K562 (cell line): Measurements from ENCODE around the gene PLEKHA8. TPM values are rescaled to one million over a fixed set of nuclear protein-coding genes. Genes with fewer than 3 reads are reported as not detected.

ENCODE experiments used
- CCNT2 ChIP-seq: IDR thresholded peaks from 2 replicates; pipeline ENCODE4 v1.6.1; 2011; ENCODE audit warnings: borderline replicate concordance, low read depth, mild to moderate bottlenecking, moderate library complexity, mixed read lengths, low read length; ENCODE audit not compliant: insufficient read length; ENCODE audit errors: extremely low read depth
- CHD1 ChIP-seq: fragments of 200-600 bp; sonication (generic); IDR thresholded peaks from one replicate; pipeline ENCODE4 v1.6.1; 2012; ENCODE audit warnings: mild to moderate bottlenecking, moderate library complexity, low read length, inconsistent platforms
- DPF2 ChIP-seq: fragments of 450-650 bp; IDR thresholded peaks from 2 replicates; pipeline ENCODE4 v1.6.1; 2016
- FIP1L1 ChIP-seq: fragments of 200-400 bp; formaldehyde crosslinking; IDR thresholded peaks from 2 replicates; pipeline ENCODE4 v1.6.1; 2018; ENCODE audit warnings: mild to moderate bottlenecking, low read depth, low read length; ENCODE audit not compliant: poor library complexity, severe bottlenecking
- GABPA ChIP-seq: fragments of 200-800 bp; sonication (Bioruptor generic); conservative IDR thresholded peaks from 2 replicates; pipeline ENCODE4 v1.6.1; 2016; ENCODE audit warnings: low read depth, missing genetic modification characterization, missing compliant biosample characterization
- GATA2 ChIP-seq: sonication (generic); formaldehyde crosslinking; IDR thresholded peaks from 2 replicates; pipeline ENCODE4 v1.4.0; 2020; ENCODE audit warnings: mild to moderate bottlenecking, missing genetic modification reagents
- GTF2E2 ChIP-seq: fragments of 200-800 bp; sonication (Bioruptor generic); IDR thresholded peaks from 2 replicates; pipeline ENCODE4 v1.6.1; 2016; ENCODE audit warnings: missing genetic modification characterization, missing compliant biosample characterization
- HSF4 ChIP-seq: fragments of 250-450 bp; sonication (Bioruptor Pico); IDR thresholded peaks from 2 replicates; pipeline ENCODE4 v2.1.2; 2022; ENCODE audit warnings: mild to moderate bottlenecking, moderate library complexity, borderline replicate concordance
- KLF6 ChIP-seq: fragments of 250-450 bp; sonication (Bioruptor Pico); IDR thresholded peaks from 2 replicates; pipeline ENCODE4 v1.4.0; 2020; ENCODE audit warnings: mild to moderate bottlenecking, moderate library complexity, borderline replicate concordance
- MBD2 ChIP-seq: sonication (generic); IDR thresholded peaks from 2 replicates; pipeline ENCODE4 v1.6.1; 2016; ENCODE audit warnings: low read depth, borderline replicate concordance
- MTA2 ChIP-seq: fragments of 450-650 bp; IDR thresholded peaks from 2 replicates; pipeline ENCODE4 v1.6.1; 2016; ENCODE audit warnings: low read depth
- PTBP1 ChIP-seq: fragments of 200-400 bp; formaldehyde crosslinking; IDR thresholded peaks from 2 replicates; pipeline ENCODE4 v1.6.1; 2017; ENCODE audit warnings: low read depth, low read length
- RBM25 ChIP-seq: fragments of 200-400 bp; formaldehyde crosslinking; IDR thresholded peaks from 2 replicates; pipeline ENCODE4 v1.6.1; 2018; ENCODE audit warnings: low read length, low read depth, moderate library complexity; ENCODE audit not compliant: severe bottlenecking
- SAFB2 ChIP-seq: fragments of 200-400 bp; formaldehyde crosslinking; IDR thresholded peaks from 2 replicates; pipeline ENCODE4 v1.6.1; 2018; ENCODE audit warnings: borderline replicate concordance, low read length, low read depth, moderate library complexity; ENCODE audit not compliant: severe bottlenecking
- THRB ChIP-seq: fragments of 450-650 bp; formaldehyde crosslinking; conservative IDR thresholded peaks from 2 replicates; pipeline ENCODE4 v1.4.0; 2022; ENCODE audit warnings: mild to moderate bottlenecking, missing genetic modification characterization
- ZBED1 ChIP-seq: IDR thresholded peaks from 2 replicates; pipeline ENCODE4 v1.6.1; 2014
- ZBTB1 ChIP-seq: sonication (generic); formaldehyde crosslinking; IDR thresholded peaks from 2 replicates; pipeline ENCODE4 v1.8.1; 2023; ENCODE audit warnings: missing genetic modification reagents, low read depth, mild to moderate bottlenecking, borderline replicate concordance
- ZBTB2 ChIP-seq: fragments of 450-650 bp; IDR thresholded peaks from 2 replicates; pipeline ENCODE4 v1.6.1; 2016; ENCODE audit warnings: antibody characterized with exemption
- ZFX ChIP-seq: sonication (generic); formaldehyde crosslinking; IDR thresholded peaks from 2 replicates; pipeline ENCODE4 v1.8.0; 2022; ENCODE audit warnings: mild to moderate bottlenecking, missing genetic modification reagents, moderate library complexity
- ZHX1 ChIP-seq: fragments of 150-350 bp; conservative IDR thresholded peaks from 2 replicates; pipeline ENCODE4 v1.6.1; 2014; ENCODE audit warnings: low read length
- ZNF277 ChIP-seq: fragments of 250-450 bp; sonication (Bioruptor Pico); IDR thresholded peaks from 2 replicates; pipeline ENCODE4 v1.8.0; 2022; ENCODE audit warnings: inconsistent platforms, mild to moderate bottlenecking, moderate library complexity, borderline replicate concordance
- ZNF76 ChIP-seq: fragments of 250-450 bp; sonication (Bioruptor Pico); IDR thresholded peaks from 2 replicates; pipeline ENCODE4 v1.4.0; 2020; ENCODE audit warnings: mild to moderate bottlenecking, moderate library complexity, borderline replicate concordance
- polyA plus RNA-seq, 8 experiments: library from polyadenylated mRNA; depleted of rRNA in 4 of 8; stranded (reverse) in 5 of 8; unstranded in 3 of 8; fragments of >200 nt; fragmentation: Nextera tagmentation in 2 of 8; fragmentation: Illumina TruSeq in 1 of 8; extraction: Ambion mirVana in 2 of 8; extraction: Trizol in 1 of 8; gene quantifications; 2 replicates each; pipeline versions ENCODE4 v1.2.1 to v1.2.3, GENCODE V29; 2011 to 2014; ENCODE audit warnings: inconsistent platforms in 1 of 8, missing spikeins in 1 of 8
- total RNA-seq, 7 experiments: library from RNA; depleted of rRNA in 6 of 7; stranded (reverse); fragments of >200 nt in 6 of 7; fragmentation: Illumina TruSeq in 2 of 7; extraction: Trizol in 2 of 7; gene quantifications; 2 replicates each; pipeline versions ENCODE4 v1.2.1 to v1.2.3, GENCODE V29; 2011 to 2021; ENCODE audit warnings: low replicate concordance in 1 of 7

Gene PLEKHA8
- total and polyA plus RNA-seq, 9 of the 15 experiments (the other 6 are each of a cell fraction or from before 2014, with no cell fraction given) = 3.2 to 16.3 (median 11.8) TPM

GRCh38 chr7:30135301-30136116 lies 107.3 kb downstream of the PLEKHA8 start (continued):
- TF ChIP-seq MTA2 (no peak), KLF6 (CRISPR knock-in tag) (no peak), RBM25 (no peak), GATA2 (CRISPR knock-in tag) (no peak), HSF4 (CRISPR knock-in tag) (no peak), ZHX1 (no peak), SAFB2 (no peak), ZNF76 (CRISPR knock-in tag) (no peak), ZBTB2 (0 out of 2 replicates have a peak, but pooled peaks have one; percentile 49), GABPA (tag) (no peak), ZBTB1 (CRISPR knock-in tag) (no peak), PTBP1 (no peak), ZBED1 (no peak), ZFX (CRISPR knock-in tag) (peak; percentile 33), FIP1L1 (peak; percentile 15), THRB (no peak), GTF2E2 (tag) (no peak), CCNT2 (no peak), CHD1 (peak; percentile 63), ZNF277 (CRISPR knock-in tag) (no peak), MBD2 (no peak), DPF2 (no peak)
